B cell (primary cell): ENCODE measurements around the gene TNIK. TPM values are rescaled to one million over a fixed set of nuclear protein-coding genes. Genes with fewer than 3 reads are reported as not detected.

Experiments used
- ATAC-seq: fragments of 200-7000 bp; cut with Tn5 transposase; one replicate; pipeline ENCODE4 v1.10.0; 2021; ENCODE audit warnings: low read depth, mild to moderate bottlenecking, moderate number of reproducible peaks, moderate library complexity
- CTCF ChIA-PET: fragments of 350-600 bp; sonication (Branson Sonifier 250); formaldehyde crosslinking; loops from one replicate; lab custom pipeline; 2021; ENCODE audit warnings: antibody characterized with exemption, inconsistent platforms; lab: Charles Lee
- POLR2A ChIA-PET: fragments of 350-600 bp; sonication (Branson Sonifier 250); formaldehyde crosslinking; loops from one replicate; lab custom pipeline; 2021; ENCODE audit warnings: antibody characterized with exemption; lab: Charles Lee
- DNase-seq: peaks from one replicate; pipeline ENCODE4 v3.0.0; 2013
- H2AFZ ChIP-seq: 2 replicates; pipeline ENCODE4 v1.6.1; 2012; ENCODE audit warnings: mild to moderate bottlenecking, low read depth, low read length; ENCODE audit not compliant: insufficient read depth, poor library complexity, severe bottlenecking
- H3K27ac ChIP-seq, 2 donors: 1 replicate in 1 of 2; 2 replicates in 1 of 2; pipeline ENCODE4 v1.5.1; 2012 to 2013; ENCODE audit warnings: low read length in 2 of 2, mild to moderate bottlenecking in 2 of 2, moderate library complexity in 1 of 2
- H3K27me3 ChIP-seq, 4 experiments: fragments of 200-600 bp in 1 of 4; sonication (generic) in 1 of 4; replicated peaks in 1 of 4; 1 replicate in 2 of 4; 2 replicates in 2 of 4; pipeline versions ENCODE4 v1.6.1 to v1.7.0; 2013 to 2016; ENCODE audit warnings: low read length in 3 of 4, mild to moderate bottlenecking in 2 of 4, mixed read lengths in 1 of 4, moderate library complexity in 1 of 4; ENCODE audit not compliant: insufficient read depth in 4 of 4, control insufficient read depth in 3 of 4; ENCODE audit errors: control extremely low read depth in 1 of 4
- H3K36me3 ChIP-seq, 2 experiments: replicated peaks in 1 of 2; 1 replicate in 1 of 2; 2 replicates in 1 of 2; pipeline versions ENCODE4 v1.6.1 to v1.7.1; 2013; ENCODE audit warnings: low read length in 1 of 2; ENCODE audit not compliant: insufficient read depth in 2 of 2, control insufficient read depth in 1 of 2; ENCODE audit errors: control extremely low read depth in 1 of 2, extremely low read depth in 1 of 2
- H3K4me1 ChIP-seq, 2 donors: fragments of 200-600 bp in 1 of 2; sonication (generic) in 1 of 2; 1 replicate in 1 of 2; 2 replicates in 1 of 2; pipeline versions ENCODE4 v1.5.1 to v1.6.1; 2013 to 2017; ENCODE audit warnings: low read length in 2 of 2; ENCODE audit not compliant: control insufficient read depth in 2 of 2, insufficient read depth in 2 of 2
- H3K4me2 ChIP-seq: replicated peaks from 2 replicates; pipeline ENCODE3; 2012; ENCODE audit warnings: mild to moderate bottlenecking, low read depth, low read length; ENCODE audit not compliant: poor library complexity, severe bottlenecking
- H3K4me3 ChIP-seq, 5 experiments: fragments of 200-600 bp in 1 of 5; sonication (generic) in 1 of 5; 1 replicate in 3 of 5; 2 replicates in 2 of 5; pipeline versions ENCODE4 v1.5.1 to v1.7.0; 2011 to 2016; ENCODE audit warnings: low read length in 4 of 5, mild to moderate bottlenecking in 4 of 5, low read depth in 2 of 5, control low read depth in 1 of 5, moderate library complexity in 1 of 5; ENCODE audit not compliant: insufficient read depth in 1 of 5; ENCODE audit errors: control extremely low read depth in 1 of 5, extremely low read depth in 1 of 5
- H3K79me2 ChIP-seq: fragments of 200-600 bp; sonication (generic); one replicate; pipeline ENCODE4 v1.6.0; 2016; ENCODE audit warnings: low read length; ENCODE audit not compliant: control insufficient read depth, insufficient read depth
- H3K9ac ChIP-seq: fragments of 200-600 bp; sonication (generic); 2 replicates; pipeline ENCODE4 v1.6.1; 2017; ENCODE audit warnings: mild to moderate bottlenecking, low read length, moderate library complexity
- H3K9me3 ChIP-seq, 3 donors: one replicate each; pipeline versions ENCODE4 v1.6.1 to v1.7.1; 2013; ENCODE audit warnings: low read length in 2 of 3; ENCODE audit not compliant: control insufficient read depth in 2 of 3, insufficient read depth in 1 of 3; ENCODE audit errors: control extremely low read depth in 1 of 3
- H4K20me1 ChIP-seq: 2 replicates; pipeline ENCODE4 v1.6.0; 2012; ENCODE audit warnings: mild to moderate bottlenecking, low read length; ENCODE audit not compliant: insufficient read depth, control insufficient read depth, poor library complexity, severe bottlenecking
- H3K27ac Mint-ChIP-seq: one replicate; pipeline ENCODE4 v1.8.0; 2021; ENCODE audit warnings: mixed read lengths
- H3K27me3 Mint-ChIP-seq: one replicate; pipeline ENCODE4 v1.8.0; 2021; ENCODE audit warnings: mixed read lengths
- H3K4me1 Mint-ChIP-seq: one replicate; pipeline ENCODE4 v1.8.0; 2021; ENCODE audit warnings: mixed read lengths
- H3K4me3 Mint-ChIP-seq: one replicate; pipeline ENCODE4 v1.8.0; 2021; ENCODE audit warnings: mixed read lengths
- H3K9me3 Mint-ChIP-seq: one replicate; pipeline ENCODE4 v1.8.0; 2022; ENCODE audit warnings: mixed read lengths; ENCODE audit not compliant: insufficient read depth
- EZH2 ChIP-seq: IDR thresholded peaks from 2 replicates; pipeline ENCODE4 v1.6.1; 2012; ENCODE audit warnings: borderline replicate concordance, low read depth, mild to moderate bottlenecking, moderate library complexity, low read length; ENCODE audit not compliant: insufficient read depth, poor library complexity, severe bottlenecking
- WGBS: methylation state at CpG from one replicate; pipeline ENCODE4 v1.1.5; 2013; ENCODE audit warnings: missing lambda C conversion rate; ENCODE audit not compliant: insufficient coverage; 5-methylcytosine and 5-hydroxymethylcytosine counted together
- intact Hi-C: fragments of 100-400 bp; cut with micrococcal nuclease; formaldehyde crosslinking; loops from one replicate; pipeline ENCODE4 v1.10.0; 2022
- polyA plus RNA-seq: library from polyadenylated mRNA; depleted of rRNA; stranded (reverse); fragments of >200 nt; gene quantifications from 2 replicates; pipeline ENCODE4 v1.2.3, GENCODE V29; 2012
- total RNA-seq, 2 donors: library from RNA; stranded (reverse); fragments of 120-200 nt in 1 of 2; gene quantifications; 1 replicate in 1 of 2; 2 replicates in 1 of 2; pipeline versions ENCODE4 v1.2.3 to v1.2.4, GENCODE V29; 2013 to 2022
- TF ChIP-seq, protein P1 (sequence below): fragments of 200-600 bp; IDR thresholded peaks from one replicate; pipeline ENCODE4 v1.8.0; 2022; ENCODE audit warnings: antibody characterized with exemption, mild to moderate bottlenecking

The TNIK gene
- total and polyA plus RNA-seq, 2 donors (not counting 1 experiment from before 2014, with no cell fraction given) = 0.66 to 7.7 TPM

DNA sequence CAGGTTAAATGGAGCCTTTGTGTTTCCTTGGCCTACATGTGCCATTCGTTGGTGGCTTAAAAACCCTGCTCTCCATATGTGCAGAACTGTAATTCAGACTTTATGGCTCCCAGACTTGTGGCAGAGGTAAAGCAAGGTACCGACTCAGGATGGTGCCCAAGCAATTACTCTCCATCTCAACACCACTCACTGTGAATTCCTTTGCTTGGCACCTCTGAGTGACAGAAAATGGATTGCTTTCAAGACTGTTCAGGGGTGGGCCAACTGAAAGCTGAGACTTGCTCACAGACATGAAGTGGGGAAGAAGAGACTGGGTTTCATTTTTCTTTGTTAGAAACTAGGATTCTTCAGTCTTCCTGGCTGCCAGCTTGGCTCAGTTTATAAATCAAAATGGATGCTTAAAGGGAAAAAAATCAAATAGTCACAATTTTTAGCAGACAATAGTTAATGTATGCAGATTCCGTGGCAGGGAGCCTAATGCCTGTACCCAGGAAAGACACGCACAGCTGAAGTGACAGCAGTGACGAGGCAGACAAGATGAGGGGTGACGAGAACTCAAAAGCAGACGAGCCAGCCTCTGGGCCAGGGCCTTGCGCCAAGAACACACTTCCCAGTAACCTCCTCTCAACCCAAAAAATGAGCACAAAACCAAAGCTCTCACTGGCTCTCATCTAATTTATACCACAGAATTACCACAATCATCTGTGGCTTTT is 225.8 kb downstream of the TNIK start:
- Histone ChIP-seq H3K4me3 (no peak overlapping the region), H2AFZ (no peak overlapping the region), H3K27me3 (no peaks in the 10 kb centered on the region), H3K27ac (no peak overlapping the region), H3K9ac (no peak overlapping the region), H3K36me3 (no peaks in the 10 kb centered on the region), H3K9me3 (no peaks in the 10 kb centered on the region), H3K4me1 (no peaks in the 10 kb centered on the region), H3K79me2 (no peaks in the 10 kb centered on the region), H4K20me1 (no peaks in the 10 kb centered on the region), H3K4me2 (no peak overlapping the region)
- TF ChIP-seq, protein P1, sequence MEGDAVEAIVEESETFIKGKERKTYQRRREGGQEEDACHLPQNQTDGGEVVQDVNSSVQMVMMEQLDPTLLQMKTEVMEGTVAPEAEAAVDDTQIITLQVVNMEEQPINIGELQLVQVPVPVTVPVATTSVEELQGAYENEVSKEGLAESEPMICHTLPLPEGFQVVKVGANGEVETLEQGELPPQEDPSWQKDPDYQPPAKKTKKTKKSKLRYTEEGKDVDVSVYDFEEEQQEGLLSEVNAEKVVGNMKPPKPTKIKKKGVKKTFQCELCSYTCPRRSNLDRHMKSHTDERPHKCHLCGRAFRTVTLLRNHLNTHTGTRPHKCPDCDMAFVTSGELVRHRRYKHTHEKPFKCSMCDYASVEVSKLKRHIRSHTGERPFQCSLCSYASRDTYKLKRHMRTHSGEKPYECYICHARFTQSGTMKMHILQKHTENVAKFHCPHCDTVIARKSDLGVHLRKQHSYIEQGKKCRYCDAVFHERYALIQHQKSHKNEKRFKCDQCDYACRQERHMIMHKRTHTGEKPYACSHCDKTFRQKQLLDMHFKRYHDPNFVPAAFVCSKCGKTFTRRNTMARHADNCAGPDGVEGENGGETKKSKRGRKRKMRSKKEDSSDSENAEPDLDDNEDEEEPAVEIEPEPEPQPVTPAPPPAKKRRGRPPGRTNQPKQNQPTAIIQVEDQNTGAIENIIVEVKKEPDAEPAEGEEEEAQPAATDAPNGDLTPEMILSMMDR = no peak
- TF ChIP-seq EZH2 = no peak
- intact Hi-C loops = no loop called here
- ChIA-PET CTCF (no interaction called here), POLR2A (no interaction called here)
- Mint-ChIP-seq H3K9me3 (no peaks in the 10 kb centered on the region), H3K27me3 (no peaks in the 10 kb centered on the region), H3K27ac (no peak overlapping the region), H3K4me1 (no peaks in the 10 kb centered on the region), H3K4me3 (no peak overlapping the region)
- ATAC-seq (no peak), DNase-seq (no peak)
- WGBS = 95% methylated on average over 6 of the region's 8 CpGs

DNA sequence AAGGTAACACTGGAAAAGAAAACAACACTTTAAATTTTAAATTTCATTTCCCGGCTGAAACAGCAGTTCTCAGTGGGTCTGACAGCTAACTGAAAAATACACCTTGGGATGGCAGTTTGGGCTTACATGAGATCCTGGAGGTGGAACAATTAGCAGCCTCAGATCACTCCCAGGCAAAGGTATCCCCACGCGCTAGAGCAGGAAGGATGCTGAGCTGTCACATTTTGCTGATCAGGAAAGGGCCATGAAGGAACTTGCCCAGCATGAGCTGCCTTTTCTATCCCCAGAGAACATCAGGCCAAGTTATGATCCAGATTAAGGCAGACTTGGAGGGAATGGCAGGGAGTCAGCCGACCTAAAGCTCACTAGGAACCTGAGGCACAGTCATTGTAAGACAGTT is 228.8 kb downstream of the TNIK start:
- H3K36me3 ChIP-seq = no peaks in the 10 kb centered on the region
- H3K4me3 ChIP-seq = no peak overlapping the region
- Mint-ChIP-seq H3K27ac (no peak overlapping the region), H3K4me1 (no peaks in the 10 kb centered on the region), H3K4me3 (no peak overlapping the region), H3K27me3 (no peaks in the 10 kb centered on the region), H3K9me3 (no peaks in the 10 kb centered on the region)
- H4K20me1 ChIP-seq = no peaks in the 10 kb centered on the region
- no peak overlapping the region for H3K27ac ChIP-seq
- TF ChIP-seq, protein P1 = no peak
- no peak for TF ChIP-seq EZH2
- no peak overlapping the region for H3K9ac ChIP-seq
- CTCF ChIA-PET = no interaction called here
- intact Hi-C loops = no loop called here
- WGBS = 100% methylated on average over 2 of the region's 4 CpGs
- DNase-seq (no peak), ATAC-seq (no peak)
- POLR2A ChIA-PET = no interaction called here
- H3K9me3 ChIP-seq = no peaks in the 10 kb centered on the region
- no peaks in the 10 kb centered on the region for H3K79me2 ChIP-seq
- H3K4me1 ChIP-seq = no peaks in the 10 kb centered on the region
- H3K4me2 ChIP-seq = no peak overlapping the region
- H2AFZ ChIP-seq = no peak overlapping the region
- H3K27me3 ChIP-seq = no peaks in the 10 kb centered on the region
